HG02981 (cell line): ENCODE data around the gene KDM5C.

Experiments
- ATAC-seq: cut with Tn5 transposase; IDR thresholded peaks from one replicate; pipeline ENCODE4 v1.9.1; 2021; ENCODE audit warnings: mild to moderate bottlenecking, moderate library complexity; ENCODE audit not compliant: unreplicated experiment

Gene KDM5C

GRCh38 chrX:53251307-53251706 is 26.3 kb upstream of the KDM5C start:
- no peak for ATAC-seq

DNA sequence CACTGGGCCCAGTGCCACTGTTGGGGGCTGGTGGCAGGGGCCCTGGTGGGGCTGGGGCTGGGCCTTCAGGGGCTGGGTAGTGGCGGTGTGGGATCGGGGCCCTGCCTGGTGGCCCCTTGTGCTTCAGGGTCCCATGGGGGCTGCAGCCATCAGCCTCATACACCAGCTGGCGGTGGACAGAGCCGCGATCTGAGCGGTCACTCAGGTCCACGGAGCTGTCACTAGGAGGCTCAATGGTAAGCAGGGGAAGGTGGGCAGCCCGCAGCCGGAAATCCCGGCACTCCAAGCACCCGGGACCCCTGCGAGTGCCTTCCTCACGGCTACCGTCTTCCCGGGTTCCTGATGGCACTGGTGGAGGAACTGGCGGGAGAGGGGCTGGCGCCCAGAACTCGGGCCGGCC is 25.5 kb upstream of the KDM5C start:
- ATAC-seq, result no peak

DNA sequence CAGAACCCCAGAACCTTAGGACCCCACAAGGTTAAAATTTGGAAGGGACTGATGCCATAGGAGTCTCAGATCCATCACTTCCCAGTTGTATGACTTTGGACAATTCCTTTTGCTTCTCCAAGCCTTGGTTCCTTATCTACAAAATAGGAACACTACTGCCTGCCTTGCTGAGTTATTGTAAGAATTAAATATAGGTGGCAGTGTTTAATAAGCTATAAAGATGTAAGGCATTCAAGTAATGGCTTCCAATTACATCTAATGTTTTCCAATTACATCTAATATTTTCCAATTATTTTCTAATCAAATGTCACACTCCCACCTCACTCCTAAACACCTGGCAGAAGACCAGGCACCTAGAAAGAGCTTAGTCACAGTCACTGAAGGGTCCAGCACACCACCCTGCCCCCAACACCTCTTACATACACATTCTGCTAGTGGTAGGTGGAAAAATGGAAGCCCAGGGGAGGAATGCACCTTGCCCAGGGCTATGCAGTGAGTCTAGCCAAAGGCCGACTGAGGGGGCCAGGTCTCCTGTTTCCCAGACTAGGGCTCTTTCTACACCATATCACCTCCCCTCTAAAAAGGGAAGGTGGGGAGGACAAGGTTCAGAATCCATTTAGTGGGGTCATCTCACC is 24.5 kb upstream of the KDM5C start:
- no peak for ATAC-seq

- no peak for ATAC-seq
Measured at GRCh38 chrX:53247928-53248327, 22.9 kb upstream of the KDM5C start.

- ATAC-seq, result no peak
Measured at GRCh38 chrX:53246231-53246630, 21.2 kb upstream of the KDM5C start.

GRCh38 chrX:53244610-53245009 is 19.6 kb upstream of the KDM5C start:
- no peak for ATAC-seq

DNA sequence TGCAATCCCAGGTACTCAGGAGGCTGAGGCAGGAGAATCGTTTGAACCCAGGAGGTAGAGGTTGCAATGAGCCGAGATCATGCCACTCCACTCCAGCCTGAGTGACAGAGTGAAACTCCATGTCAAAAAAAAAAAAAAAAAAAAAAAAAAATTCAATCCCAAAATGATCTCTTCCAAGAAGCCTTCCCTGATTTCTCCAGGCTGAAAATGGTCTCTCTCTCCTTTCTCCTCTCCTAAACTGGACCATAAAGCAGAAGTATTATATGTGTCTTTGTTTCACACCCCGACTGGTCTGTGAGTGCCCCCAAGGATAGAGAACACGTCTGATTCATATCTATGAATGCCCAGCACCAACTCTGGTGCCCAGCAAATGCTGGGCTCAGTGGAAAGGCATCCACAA is 17.3 kb upstream of the KDM5C start:
- no peak for ATAC-seq

DNA sequence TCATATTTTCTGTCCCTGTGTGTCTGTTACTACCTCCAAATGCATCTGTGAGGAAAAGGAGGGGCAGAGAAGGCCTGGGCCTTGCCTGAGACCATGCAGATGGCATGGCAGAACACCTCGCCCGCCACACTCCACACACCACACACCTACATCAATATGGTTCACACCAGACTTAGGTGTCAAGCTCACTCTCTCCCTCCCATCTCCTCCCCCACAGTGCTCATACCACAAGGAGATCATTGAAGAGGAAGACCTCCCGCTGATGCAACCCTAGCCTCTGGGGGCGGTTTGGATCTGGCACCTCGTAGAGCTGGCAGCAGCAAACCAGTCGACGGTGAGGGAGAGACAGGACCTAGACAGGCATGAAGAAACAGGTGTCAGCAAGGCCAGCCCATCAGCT is 16.6 kb upstream of the KDM5C start:
- no peak for ATAC-seq

DNA sequence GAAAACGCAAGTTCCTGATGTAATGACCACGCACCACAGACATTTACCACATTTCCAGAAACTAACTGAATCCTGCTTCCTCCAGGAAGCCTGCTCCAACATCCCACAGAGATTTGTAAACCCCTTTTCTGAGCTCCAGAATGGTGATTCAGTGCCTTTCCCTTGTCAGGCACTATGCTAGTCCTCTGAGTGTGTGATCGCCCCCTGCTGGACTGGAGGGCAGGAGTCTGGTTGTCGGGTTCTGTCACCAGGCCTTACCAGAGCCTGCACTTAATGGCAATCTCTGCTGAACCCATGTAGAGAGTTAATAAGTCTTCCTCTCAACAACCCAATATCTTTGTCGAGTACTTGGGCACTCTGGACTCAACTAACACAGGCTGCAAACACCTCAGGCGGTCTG is 14.5 kb upstream of the KDM5C start:
- no peak for ATAC-seq

- no peak for ATAC-seq
Measured at GRCh38 chrX:53237056-53237455, 12.0 kb upstream of the KDM5C start.

GRCh38 chrX:53236025-53236679 is 11.1 kb upstream of the KDM5C start:
- ATAC-seq, result no peak

GRCh38 chrX:53235566-53235965 is 10.6 kb upstream of the KDM5C start:
- no peak for ATAC-seq

GRCh38 chrX:53234484-53234883 is 9.5 kb upstream of the KDM5C start:
- ATAC-seq, result no peak

DNA sequence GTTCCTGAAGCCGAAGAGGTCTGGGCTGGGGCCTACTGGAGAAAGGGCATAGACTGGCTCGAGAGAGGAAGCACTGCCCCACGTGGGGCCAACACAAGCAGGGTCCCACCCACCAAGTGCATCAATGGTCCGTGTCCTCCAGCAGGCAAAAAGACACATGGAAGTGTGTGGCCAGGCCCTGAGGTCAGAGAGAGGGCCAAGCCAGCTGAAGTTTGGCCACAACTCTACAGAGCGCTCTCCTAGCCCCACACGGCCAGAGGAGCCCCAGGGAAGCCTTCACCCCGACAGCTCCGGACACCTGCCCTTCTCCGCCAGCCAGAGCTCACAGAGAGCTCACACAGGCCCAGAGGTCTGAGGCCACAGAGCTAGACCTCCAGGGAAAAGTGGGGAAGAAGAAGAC is 8.5 kb upstream of the KDM5C start:
- no peak for ATAC-seq

GRCh38 chrX:53230116-53230515 is 5.1 kb upstream of the KDM5C start:
- ATAC-seq, result no peak

DNA sequence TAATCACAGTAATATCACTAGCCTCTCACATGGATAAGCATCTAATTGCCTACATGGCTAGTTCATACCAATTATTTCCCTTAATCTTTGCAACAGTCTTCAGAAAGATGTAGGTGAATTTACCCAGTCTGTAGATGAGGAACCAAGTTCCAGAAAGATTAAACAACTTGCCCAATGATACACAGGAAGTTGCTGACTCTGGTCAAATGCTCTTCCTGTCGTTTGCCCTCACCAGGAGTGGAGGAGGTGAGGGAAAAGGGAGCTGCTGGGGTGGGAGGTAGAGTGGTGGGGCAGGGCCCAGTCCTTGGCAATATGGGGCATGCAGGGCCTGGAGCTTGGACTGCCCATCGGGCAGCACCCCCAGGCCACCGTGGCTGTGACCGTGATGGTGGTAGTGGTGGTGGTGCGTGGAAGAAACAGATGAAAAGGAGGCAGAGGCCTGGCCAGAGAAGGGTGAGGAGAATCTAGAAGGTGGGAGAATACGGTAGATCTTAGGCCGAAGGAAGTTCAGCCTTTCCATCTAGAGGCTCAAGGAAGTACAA is 2.3 kb upstream of the KDM5C start:
- ATAC-seq, result no peak

GRCh38 chrX:53223955-53224859 is 800 bp downstream of the KDM5C start:
- ATAC-seq, result no peak

GRCh38 chrX:53223068-53223693 is 1.8 kb downstream of the KDM5C start:
- no peak for ATAC-seq

DNA sequence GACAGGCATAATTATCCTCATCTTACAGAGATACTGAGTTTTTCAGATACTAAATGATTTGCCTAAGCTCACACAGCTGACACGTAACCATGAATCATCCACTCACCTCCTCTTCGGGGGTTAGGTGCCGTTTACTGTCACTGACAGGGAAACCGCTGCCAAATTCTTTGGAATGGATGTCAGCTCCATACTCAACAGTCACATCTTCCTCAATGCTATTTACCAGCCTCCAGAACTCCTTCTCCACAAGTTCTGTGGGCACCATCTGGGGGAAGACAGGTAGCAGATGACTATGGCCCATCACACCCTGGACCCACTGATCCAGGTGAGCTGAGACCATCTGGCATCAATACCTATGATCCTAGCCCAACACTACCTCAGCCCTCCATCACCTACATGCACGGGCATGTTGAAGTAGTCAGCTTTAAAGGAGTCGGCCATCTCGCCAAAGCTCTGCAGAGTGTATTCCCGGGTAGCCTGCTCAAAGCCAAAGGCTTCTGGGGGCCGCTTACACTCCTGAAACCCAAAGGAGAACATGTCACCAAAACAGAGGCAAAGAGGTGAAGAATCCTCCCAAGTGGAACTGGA is 13.5 kb downstream of the KDM5C start:
- ATAC-seq, result no peak

DNA sequence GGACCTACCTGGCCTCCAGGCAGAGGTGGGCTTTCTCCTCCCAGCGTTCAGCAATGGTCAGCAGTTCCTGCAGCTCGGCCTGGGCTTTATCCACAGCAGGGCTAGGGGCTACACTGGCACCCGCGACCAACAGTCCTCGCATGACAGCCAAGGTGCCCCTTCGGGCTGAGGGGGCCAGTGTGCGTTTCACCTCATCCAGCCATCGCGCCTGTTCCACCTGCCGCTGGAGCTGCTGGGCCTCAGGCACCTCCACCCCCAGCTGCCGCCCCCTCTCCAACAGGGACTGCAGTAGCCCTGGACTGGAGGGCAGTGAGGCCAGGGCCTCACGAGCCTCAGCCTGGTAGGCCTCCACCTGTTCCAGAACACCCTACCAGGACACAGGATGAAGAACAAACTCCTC is 28.3 kb downstream of the KDM5C start:
- ATAC-seq, result no peak

- ATAC-seq, result no peak
Measured at GRCh38 chrX:53195401-53195800, 29.6 kb downstream of the KDM5C start.
